ENCODE results near the gene TMEM245. TPM values are rescaled to one million over a fixed set of nuclear protein-coding genes. Genes with fewer than 3 reads are reported as not detected.

TMEM245 gene
- total RNA-seq, 2 experiments from 2014 or later, result 22.6 to 24.4 TPM

- Mint-ChIP-seq H3K27me3 (no peaks in the 10 kb centered on the region), H3K27ac (peak overlapping the region; percentile 84), H3K36me3 (ENCODE audit: low read depth) (peaks cover 21% of the 10 kb centered on the region), H3K9me3 (no peaks in the 10 kb centered on the region), H3K4me3 (peak overlapping the region; percentile 97), H3K4me1 (ENCODE audit: low read depth) (peaks cover 33% of the 10 kb centered on the region)
- DNase-seq, result no peak
- H3K9me3 ChIP-seq (ENCODE audit: control insufficient read depth in 1 of 2, insufficient read depth in 1 of 2, low read length in 2 of 2), result no peaks in the 10 kb centered on the region
- peak overlapping the region; percentile 94 for H3K4me3 ChIP-seq (ENCODE audit: low read length)
- H3K4me1 ChIP-seq (ENCODE audit: insufficient read depth, low read length), result peaks cover 41% of the 10 kb centered on the region
- H3K27me3 ChIP-seq (ENCODE audit: control insufficient read depth in 1 of 2, insufficient read depth in 2 of 2, low read length in 2 of 2), result no peaks in the 10 kb centered on the region
- ChIA-PET CTCF (interaction anchor here (0.6 to 0.9 kb wide), 3 partner anchors 8 to 1839 kb away, joined by 3 read pairs; no protein-coding TSS in a partner anchor), POLR2A (interaction anchor here (0.6 to 3.4 kb wide), 13 partner anchors 9 to 186 kb away, joined by 3 to 31 read pairs (median 8); partner anchors contain the start of genes ABITRAM and ELP1)
- intact Hi-C loops (cut with DNase I, micrococcal nuclease), result loop anchor here (1.0 to 10.0 kb wide), 3 partner anchors 10 to 1835 kb away; partner anchors contain the start of genes CTNNAL1 (in 1 of the 2) and RAD23B (in 1 of the 2)
- no peak for ATAC-seq (ENCODE audit: poor library complexity)
- no peak overlapping the region for H3K27ac ChIP-seq (ENCODE audit: low read depth in 1 of 2, low read length in 2 of 2)
- TF ChIP-seq, protein P1, sequence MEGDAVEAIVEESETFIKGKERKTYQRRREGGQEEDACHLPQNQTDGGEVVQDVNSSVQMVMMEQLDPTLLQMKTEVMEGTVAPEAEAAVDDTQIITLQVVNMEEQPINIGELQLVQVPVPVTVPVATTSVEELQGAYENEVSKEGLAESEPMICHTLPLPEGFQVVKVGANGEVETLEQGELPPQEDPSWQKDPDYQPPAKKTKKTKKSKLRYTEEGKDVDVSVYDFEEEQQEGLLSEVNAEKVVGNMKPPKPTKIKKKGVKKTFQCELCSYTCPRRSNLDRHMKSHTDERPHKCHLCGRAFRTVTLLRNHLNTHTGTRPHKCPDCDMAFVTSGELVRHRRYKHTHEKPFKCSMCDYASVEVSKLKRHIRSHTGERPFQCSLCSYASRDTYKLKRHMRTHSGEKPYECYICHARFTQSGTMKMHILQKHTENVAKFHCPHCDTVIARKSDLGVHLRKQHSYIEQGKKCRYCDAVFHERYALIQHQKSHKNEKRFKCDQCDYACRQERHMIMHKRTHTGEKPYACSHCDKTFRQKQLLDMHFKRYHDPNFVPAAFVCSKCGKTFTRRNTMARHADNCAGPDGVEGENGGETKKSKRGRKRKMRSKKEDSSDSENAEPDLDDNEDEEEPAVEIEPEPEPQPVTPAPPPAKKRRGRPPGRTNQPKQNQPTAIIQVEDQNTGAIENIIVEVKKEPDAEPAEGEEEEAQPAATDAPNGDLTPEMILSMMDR (IDR thresholded peaks at IDR 0.05), result no peak
- H3K36me3 ChIP-seq (ENCODE audit: insufficient read depth, low read length), result no peaks in the 10 kb centered on the region
Observed at GRCh38 chr9:109120204-109120789, 550 bp upstream of the TMEM245 start.

DNA sequence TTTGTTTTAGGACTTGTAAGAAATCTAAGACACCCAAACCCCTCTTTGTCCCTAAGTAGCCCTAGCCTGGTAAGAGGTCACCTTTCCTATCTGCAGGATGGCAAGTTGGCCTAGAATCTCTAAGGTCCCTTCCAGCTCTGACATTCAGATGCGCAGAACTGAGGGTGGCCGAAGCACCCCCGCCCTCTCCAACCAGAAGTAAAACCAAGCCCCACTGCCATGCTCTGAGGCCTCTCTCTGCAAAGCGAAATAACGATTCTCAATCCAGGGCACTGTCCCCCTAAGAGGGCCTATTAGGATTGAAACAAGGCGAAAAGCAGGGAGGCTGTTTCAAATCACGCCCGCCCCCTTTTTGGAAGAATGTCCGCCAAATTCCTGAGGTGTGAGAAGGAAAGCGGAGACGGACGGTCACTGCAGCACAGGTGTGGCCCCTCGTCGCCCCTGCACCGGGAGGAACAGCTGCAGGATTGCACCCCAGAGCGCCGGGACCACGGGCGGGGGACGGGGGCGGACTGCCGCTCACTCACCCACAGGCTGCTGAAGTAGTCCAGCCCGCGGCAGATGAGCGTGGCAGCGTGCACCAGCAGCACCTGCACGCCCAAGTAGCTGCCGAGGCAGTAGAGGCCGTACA is 824 bp downstream of the TMEM245 start:
- H3K27ac Mint-ChIP-seq, result peak overlapping the region; percentile 84
- peaks cover 46% of the 10 kb centered on the region for H3K4me1 Mint-ChIP-seq (ENCODE audit: low read depth)
- POLR2A ChIA-PET, result interaction anchor here (1.3 to 3.4 kb wide), 12 partner anchors 8 to 185 kb away, joined by 3 to 31 read pairs (median 10); partner anchors contain the start of genes ABITRAM and ELP1
- intact Hi-C loops (cut with DNase I, micrococcal nuclease), result loop anchor here (2.0 to 5.0 kb wide), 6 partner anchors 16 to 187 kb away; partner anchors contain the start of genes ABITRAM (in 1 of the 2) and ELP1 (in 1 of the 2)
- TF ChIP-seq, protein P1 (IDR thresholded peaks at IDR 0.05), result no peak
- ATAC-seq (ENCODE audit: poor library complexity) (no peak), DNase-seq (peak in 4 of 14 experiments; percentile 6 to 25 (median 12))
- CTCF ChIA-PET, result interaction anchor here (0.8 kb wide), 1 partner anchor 37 kb away, joined by 3 read pairs; no protein-coding TSS in a partner anchor
- peak overlapping the region; percentile 94 for H3K4me3 ChIP-seq (ENCODE audit: low read length)
- no peaks in the 10 kb centered on the region for H3K9me3 ChIP-seq (ENCODE audit: control insufficient read depth in 1 of 2, insufficient read depth in 1 of 2, low read length in 2 of 2)
- H3K9me3 Mint-ChIP-seq, result no peaks in the 10 kb centered on the region
- peak overlapping the region in 1 of 2 donors; percentile 68 for H3K27ac ChIP-seq (ENCODE audit: low read depth in 1 of 2, low read length in 2 of 2)
- H3K27me3 ChIP-seq (ENCODE audit: control insufficient read depth in 1 of 2, insufficient read depth in 2 of 2, low read length in 2 of 2), result no peaks in the 10 kb centered on the region
- peaks cover 31% of the 10 kb centered on the region for H3K36me3 Mint-ChIP-seq (ENCODE audit: low read depth)
- H3K27me3 Mint-ChIP-seq, result no peaks in the 10 kb centered on the region
- H3K4me1 ChIP-seq (ENCODE audit: insufficient read depth, low read length), result peaks cover 54% of the 10 kb centered on the region
- H3K36me3 ChIP-seq (ENCODE audit: insufficient read depth, low read length), result no peaks in the 10 kb centered on the region
- H3K4me3 Mint-ChIP-seq, result peak overlapping the region; percentile 97
